HCT116 (cell line): ENCODE measurements around the gene RBM4B. TPM values are rescaled to one million over a fixed set of nuclear protein-coding genes. Genes with fewer than 3 reads are reported as not detected.

Source experiments
- ATAC-seq: fragments of 200-7000 bp; cut with Tn5 transposase; 2 replicates; pipeline ENCODE4 v1.9.1; 2020; ENCODE audit warnings: mild to moderate bottlenecking, moderate library complexity
- BruUV-seq: library from RNA; stranded (reverse); fragments of 400-500 nt; replicated peaks from 2 replicates; lab custom pipeline; 2021; lab: Mats Ljungman, UMichigan
- CTCF ChIA-PET: fragments of 300-600 bp; sonication (Branson Sonifier 250); formaldehyde crosslinking; loops from one replicate; lab custom pipeline; 2021; ENCODE audit warnings: antibody characterized with exemption; lab: Charles Lee
- POLR2A ChIA-PET: fragments of 300-600, 350-600 bp; sonication (Branson Sonifier 250); formaldehyde crosslinking; loops from one replicate; lab custom pipeline; 2021; ENCODE audit warnings: antibody characterized with exemption; lab: Charles Lee
- RAD21 ChIA-PET, 2 experiments: fragments of 300-600 bp; sonication (Branson Sonifier 250); formaldehyde crosslinking; loops; one replicate each; lab custom pipeline; 2023; ENCODE audit warnings: low total read pairs in 2 of 2; ENCODE audit not compliant: uncharacterized antibody in 2 of 2, unreplicated experiment in 2 of 2, low non-redundant PET in 1 of 2; lab: Charles Lee
- DNase-seq: peaks from one replicate; pipeline ENCODE4 v3.0.0-alpha.2; 2010; ENCODE audit warnings: low read depth, low spot score
- H2AFZ ChIP-seq: fragments of 200-600 bp; shearing (Covaris generic), sonication (generic); 2 replicates; pipeline ENCODE4 v1.6.1; 2017; ENCODE audit warnings: low read depth, mixed run types, mixed read lengths, antibody characterized with exemption, low read length; ENCODE audit not compliant: poor library complexity, severe bottlenecking
- H3K27ac ChIP-seq: 2 replicates; pipeline ENCODE4 v1.5.1; 2012; ENCODE audit warnings: low read depth, low read length
- H3K27me3 ChIP-seq: fragments of 200-600 bp; sonication (generic); 2 replicates; pipeline ENCODE4 v1.6.1; 2016; ENCODE audit warnings: mixed run types, low read length, mixed read lengths; ENCODE audit not compliant: insufficient read depth
- H3K36me3 ChIP-seq, 2 experiments: fragments of 200-500 bp in 1 of 2; fragments of 200-600 bp in 1 of 2; sonication (Bioruptor generic) in 1 of 2; sonication (generic) in 1 of 2; 2 replicates each; pipeline versions ENCODE4 v1.5.1 to v1.6.1; 2014 to 2016; ENCODE audit warnings: low read length in 2 of 2, inconsistent platforms in 1 of 2, mixed read lengths in 1 of 2, mixed run types in 1 of 2; ENCODE audit not compliant: insufficient read depth in 2 of 2, control insufficient read depth in 1 of 2
- H3K4me1 ChIP-seq, 2 experiments: fragments of 200-600 bp in 1 of 2; sonication (generic) in 1 of 2; 2 replicates each; pipeline versions ENCODE4 v1.5.1 to v1.6.1; 2012 to 2017; ENCODE audit warnings: low read length in 2 of 2, inconsistent platforms in 1 of 2, mild to moderate bottlenecking in 1 of 2, mixed read lengths in 1 of 2, mixed run types in 1 of 2, moderate library complexity in 1 of 2; ENCODE audit not compliant: insufficient read depth in 2 of 2, control insufficient read depth in 1 of 2
- H3K4me2 ChIP-seq: fragments of 200-600 bp; sonication (generic); 2 replicates; pipeline ENCODE4 v1.6.1; 2017; ENCODE audit warnings: mixed run types, low read length, mixed read lengths
- H3K4me3 ChIP-seq, 2 experiments: fragments of 200-600 bp in 1 of 2; sonication (generic) in 1 of 2; replicated peaks in 1 of 2; 2 replicates each; pipeline ENCODE4 v1.5.1; 2011 to 2016; ENCODE audit warnings: low read length in 2 of 2, control low read depth in 1 of 2, low read depth in 1 of 2, mild to moderate bottlenecking in 1 of 2, mixed read lengths in 1 of 2, mixed run types in 1 of 2
- H3K79me2 ChIP-seq: fragments of 200-600 bp; sonication (generic); 2 replicates; pipeline ENCODE4 v1.6.1; 2017; ENCODE audit warnings: mild to moderate bottlenecking, mixed run types, low read length, moderate library complexity, mixed read lengths; ENCODE audit not compliant: insufficient read depth
- H3K9ac ChIP-seq: fragments of 200-600 bp; sonication (generic); 2 replicates; pipeline ENCODE4 v1.6.1; 2016; ENCODE audit warnings: low read length, mixed read lengths
- H3K9me2 ChIP-seq: fragments of 200-600 bp; sonication (generic), shearing (Covaris generic); 2 replicates; pipeline ENCODE4 v1.6.1; 2017; ENCODE audit warnings: mixed run types, mild to moderate bottlenecking, moderate library complexity; ENCODE audit not compliant: insufficient read depth
- H3K9me3 ChIP-seq, 2 experiments: fragments of 200-500 bp in 1 of 2; fragments of 200-600 bp in 1 of 2; sonication (Bioruptor generic) in 1 of 2; sonication (generic) in 1 of 2; 2 replicates each; pipeline ENCODE4 v1.6.1; 2014 to 2017; ENCODE audit warnings: low read length in 2 of 2, mixed read lengths in 2 of 2, inconsistent platforms in 1 of 2, low read depth in 1 of 2, mild to moderate bottlenecking in 1 of 2, mixed run types in 1 of 2, moderate library complexity in 1 of 2; ENCODE audit not compliant: control insufficient read depth in 1 of 2, insufficient read depth in 1 of 2
- H4K20me1 ChIP-seq: fragments of 200-600 bp; sonication (generic), shearing (Covaris generic); 2 replicates; pipeline ENCODE4 v1.6.1; 2017; ENCODE audit warnings: mixed run types, mild to moderate bottlenecking, moderate library complexity; ENCODE audit not compliant: insufficient read depth
- CBX3 ChIP-seq: IDR thresholded peaks from 2 replicates; pipeline ENCODE4 v1.6.1; 2012; ENCODE audit warnings: low read depth
- EGR1 ChIP-seq: IDR thresholded peaks from 2 replicates; pipeline ENCODE4 v1.6.1; 2012; ENCODE audit warnings: low read depth
- EZH2 ChIP-seq: fragments of 200-600 bp; sonication (generic); IDR thresholded peaks from 2 replicates; pipeline ENCODE4 v1.6.1; 2017; ENCODE audit warnings: antibody characterized with exemption, mixed run types
- FOSL1 ChIP-seq: IDR thresholded peaks from 2 replicates; pipeline ENCODE4 v1.6.1; 2012; ENCODE audit warnings: low read depth
- JUND ChIP-seq: IDR thresholded peaks from 2 replicates; pipeline ENCODE4 v1.6.1; 2012
- POLR2A ChIP-seq: IDR thresholded peaks from 2 replicates; pipeline ENCODE4 v1.7.0; 2011; ENCODE audit warnings: borderline replicate concordance; ENCODE audit not compliant: insufficient read depth, insufficient read length; ENCODE audit errors: extremely low read depth
- RAD21 ChIP-seq: IDR thresholded peaks from 2 replicates; pipeline ENCODE4 v1.6.1; 2012; ENCODE audit warnings: low read depth, mild to moderate bottlenecking
- SIN3A ChIP-seq: IDR thresholded peaks from 2 replicates; pipeline ENCODE4 v1.6.1; 2012; ENCODE audit warnings: low read depth
- SP1 ChIP-seq: IDR thresholded peaks from 2 replicates; pipeline ENCODE4 v1.6.1; 2012; ENCODE audit warnings: low read depth
- SRF ChIP-seq: IDR thresholded peaks from 2 replicates; pipeline ENCODE4 v1.6.1; 2012; ENCODE audit warnings: low read depth
- YY1 ChIP-seq: IDR thresholded peaks from 2 replicates; pipeline ENCODE4 v1.6.1; 2011; ENCODE audit warnings: low read length, low read depth, moderate library complexity, mild to moderate bottlenecking; ENCODE audit not compliant: insufficient replicate concordance; ENCODE audit errors: extremely low read depth
- ZFX ChIP-seq: fragments of 450-650 bp; IDR thresholded peaks from 2 replicates; pipeline ENCODE4 v1.6.1; 2017
- intact Hi-C: fragments of 100-400 bp; cut with micrococcal nuclease; formaldehyde crosslinking; loops from 2 replicates; pipeline ENCODE4 v1.10.0; 2022
- total RNA-seq: library from RNA; stranded (reverse); gene quantifications from one replicate; pipeline ENCODE4 v1.2.1, GENCODE V29; 2021; ENCODE audit not compliant: unreplicated experiment
- TF ChIP-seq, protein P1 (sequence below): IDR thresholded peaks from 2 replicates; pipeline ENCODE4 v1.6.1; 2012
- TF ChIP-seq, protein P2 (sequence below): IDR thresholded peaks from 2 replicates; pipeline ENCODE4 v1.6.1; 2011; ENCODE audit warnings: mild to moderate bottlenecking, low read length, moderate library complexity; ENCODE audit not compliant: insufficient replicate concordance; ENCODE audit errors: extremely low read depth
- TF ChIP-seq, protein P3 (sequence below), 3 experiments: fragments of 200-600 bp in 1 of 3; sonication (generic) in 1 of 3; IDR thresholded peaks in 2 of 3; conservative IDR thresholded peaks in 1 of 3; 2 replicates each; pipeline ENCODE4 v1.5.1; 2012 to 2017; ENCODE audit warnings: low read depth in 2 of 3, low read length in 2 of 3, antibody characterized with exemption in 1 of 3, borderline replicate concordance in 1 of 3, control low read depth in 1 of 3, mild to moderate bottlenecking in 1 of 3, mixed read lengths in 1 of 3, mixed run types in 1 of 3, moderate library complexity in 1 of 3; ENCODE audit not compliant: insufficient read depth in 1 of 3

The RBM4B gene
- total RNA-seq, 1 experiment from 2014 or later, result 18.1 TPM

DNA sequence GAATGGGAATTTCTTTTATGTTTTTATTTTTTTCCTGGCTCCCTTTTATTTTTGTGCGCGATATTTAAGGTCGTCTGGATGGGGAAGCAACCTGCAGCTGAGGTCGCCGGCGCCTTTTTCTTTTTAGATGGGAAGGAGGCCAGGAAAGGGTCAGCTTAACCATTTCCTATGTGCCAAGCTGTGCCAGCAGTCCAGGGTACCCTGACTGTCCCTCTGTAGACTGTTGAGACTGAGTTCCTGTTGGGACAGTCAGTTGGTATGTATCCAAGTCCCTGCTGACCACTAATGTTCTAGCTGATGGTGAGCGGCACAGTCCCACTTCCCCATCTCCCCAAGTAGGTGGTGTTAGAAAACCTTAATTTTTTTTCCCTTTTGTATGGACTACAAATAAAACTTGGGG is 50.8 kb downstream of the RBM4B start:
- no TSS peak for BruUV-seq
- Histone ChIP-seq H3K4me2 (no peak overlapping the region), H2AFZ (no peak overlapping the region), H3K27ac (no peak overlapping the region), H3K9me3 (no peaks in the 10 kb centered on the region), H3K9ac (no peak overlapping the region), H3K9me2 (no peaks in the 10 kb centered on the region), H3K4me3 (no peak overlapping the region), H3K4me1 (no peaks in the 10 kb centered on the region), H3K36me3 (peaks cover 65 to 89% of the 10 kb centered on the region in 2 experiments), H4K20me1 (peaks cover 41% of the 10 kb centered on the region; the same call in 1 of the 2 replicates), H3K27me3 (no peaks in the 10 kb centered on the region), H3K79me2 (peaks cover 100% of the 10 kb centered on the region)
- ATAC-seq (no peak), DNase-seq (no peak)
- ChIA-PET RAD21 (no interaction called here), POLR2A (interaction anchor here (1.6 kb wide), 1 partner anchor 10 kb away, joined by 7 read pairs; the partner anchor contains the start of gene RBM14), CTCF (no interaction called here)
- TF ChIP-seq, protein P1, sequence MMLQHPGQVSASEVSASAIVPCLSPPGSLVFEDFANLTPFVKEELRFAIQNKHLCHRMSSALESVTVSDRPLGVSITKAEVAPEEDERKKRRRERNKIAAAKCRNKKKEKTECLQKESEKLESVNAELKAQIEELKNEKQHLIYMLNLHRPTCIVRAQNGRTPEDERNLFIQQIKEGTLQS, result no peak
- TF ChIP-seq SIN3A (no peak), YY1 (no peak), CBX3 (no peak), POLR2A (no peak)
- intact Hi-C loops, result no loop called here

DNA sequence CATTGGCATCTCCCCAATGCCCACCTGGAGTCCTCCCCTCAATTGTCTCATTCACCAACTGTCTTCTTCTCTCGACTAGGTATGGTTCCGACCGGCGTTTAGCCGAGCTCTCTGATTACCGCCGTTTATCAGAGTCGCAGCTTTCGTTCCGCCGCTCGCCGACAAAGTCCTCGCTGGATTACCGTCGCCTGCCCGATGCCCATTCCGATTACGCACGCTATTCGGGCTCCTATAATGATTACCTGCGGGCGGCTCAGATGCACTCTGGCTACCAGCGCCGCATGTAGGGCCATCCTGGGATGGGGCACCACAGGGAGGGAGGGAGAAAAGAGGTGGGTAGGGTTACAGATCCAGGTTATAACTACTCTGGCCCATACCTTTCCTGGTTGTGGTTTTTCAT is 51.3 kb downstream of the RBM4B start:
- ChIA-PET CTCF (no interaction called here), POLR2A (interaction anchor here (1.6 kb wide), 1 partner anchor 10 kb away, joined by 7 read pairs; the partner anchor contains the start of gene RBM14), RAD21 (no interaction called here)
- Histone ChIP-seq H2AFZ (no peak overlapping the region), H3K4me2 (no peak overlapping the region), H3K4me1 (no peaks in the 10 kb centered on the region), H4K20me1 (peaks cover 44% of the 10 kb centered on the region; the same call in 1 of the 2 replicates), H3K9me2 (no peaks in the 10 kb centered on the region), H3K27ac (no peak overlapping the region), H3K36me3 (peaks cover 70 to 88% of the 10 kb centered on the region in 2 experiments), H3K79me2 (peaks cover 100% of the 10 kb centered on the region), H3K4me3 (no peak overlapping the region), H3K27me3 (no peaks in the 10 kb centered on the region), H3K9ac (no peak overlapping the region), H3K9me3 (no peaks in the 10 kb centered on the region)
- DNase-seq (no peak), ATAC-seq (no peak)
- TF ChIP-seq EZH2 (no peak), RAD21 (no peak), SIN3A (no peak), JUND (no peak), SP1 (no peak), SRF (no peak), FOSL1 (no peak), EGR1 (no peak), ZFX (no peak)
- TF ChIP-seq, protein P2, sequence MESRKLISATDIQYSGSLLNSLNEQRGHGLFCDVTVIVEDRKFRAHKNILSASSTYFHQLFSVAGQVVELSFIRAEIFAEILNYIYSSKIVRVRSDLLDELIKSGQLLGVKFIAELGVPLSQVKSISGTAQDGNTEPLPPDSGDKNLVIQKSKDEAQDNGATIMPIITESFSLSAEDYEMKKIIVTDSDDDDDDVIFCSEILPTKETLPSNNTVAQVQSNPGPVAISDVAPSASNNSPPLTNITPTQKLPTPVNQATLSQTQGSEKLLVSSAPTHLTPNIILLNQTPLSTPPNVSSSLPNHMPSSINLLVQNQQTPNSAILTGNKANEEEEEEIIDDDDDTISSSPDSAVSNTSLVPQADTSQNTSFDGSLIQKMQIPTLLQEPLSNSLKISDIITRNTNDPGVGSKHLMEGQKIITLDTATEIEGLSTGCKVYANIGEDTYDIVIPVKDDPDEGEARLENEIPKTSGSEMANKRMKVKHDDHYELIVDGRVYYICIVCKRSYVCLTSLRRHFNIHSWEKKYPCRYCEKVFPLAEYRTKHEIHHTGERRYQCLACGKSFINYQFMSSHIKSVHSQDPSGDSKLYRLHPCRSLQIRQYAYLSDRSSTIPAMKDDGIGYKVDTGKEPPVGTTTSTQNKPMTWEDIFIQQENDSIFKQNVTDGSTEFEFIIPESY, result no peak
- TF ChIP-seq, protein P3, sequence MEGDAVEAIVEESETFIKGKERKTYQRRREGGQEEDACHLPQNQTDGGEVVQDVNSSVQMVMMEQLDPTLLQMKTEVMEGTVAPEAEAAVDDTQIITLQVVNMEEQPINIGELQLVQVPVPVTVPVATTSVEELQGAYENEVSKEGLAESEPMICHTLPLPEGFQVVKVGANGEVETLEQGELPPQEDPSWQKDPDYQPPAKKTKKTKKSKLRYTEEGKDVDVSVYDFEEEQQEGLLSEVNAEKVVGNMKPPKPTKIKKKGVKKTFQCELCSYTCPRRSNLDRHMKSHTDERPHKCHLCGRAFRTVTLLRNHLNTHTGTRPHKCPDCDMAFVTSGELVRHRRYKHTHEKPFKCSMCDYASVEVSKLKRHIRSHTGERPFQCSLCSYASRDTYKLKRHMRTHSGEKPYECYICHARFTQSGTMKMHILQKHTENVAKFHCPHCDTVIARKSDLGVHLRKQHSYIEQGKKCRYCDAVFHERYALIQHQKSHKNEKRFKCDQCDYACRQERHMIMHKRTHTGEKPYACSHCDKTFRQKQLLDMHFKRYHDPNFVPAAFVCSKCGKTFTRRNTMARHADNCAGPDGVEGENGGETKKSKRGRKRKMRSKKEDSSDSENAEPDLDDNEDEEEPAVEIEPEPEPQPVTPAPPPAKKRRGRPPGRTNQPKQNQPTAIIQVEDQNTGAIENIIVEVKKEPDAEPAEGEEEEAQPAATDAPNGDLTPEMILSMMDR (IDR thresholded peaks at IDR 0.05 in 2 of 3, conservative IDR thresholded peaks at IDR 0.05 in 1 of 3; ENCODE audit: borderline replicate concordance in 1 of 3, insufficient read depth in 1 of 3, low read depth in 2 of 3, low read length in 2 of 3), result no peak
- intact Hi-C loops, result no loop called here
- BruUV-seq, result no TSS peak
